Progenitor cell of endocrine pancreas (in vitro differentiated cells): Measurements from ENCODE around the gene CHD1. TPM values are rescaled to one million over a fixed set of nuclear protein-coding genes. Genes with fewer than 3 reads are reported as not detected.

ENCODE experiments used
- DNase-seq: peaks from one replicate; pipeline ENCODE4 v3.0.0; 2021; ENCODE audit warnings: low spot score; ENCODE audit not compliant: unreplicated experiment
- H3K27ac Mint-ChIP-seq: 2 replicates; pipeline ENCODE4 v1.8.0; 2021; ENCODE audit warnings: mild to moderate bottlenecking, moderate library complexity, mixed read lengths
- H3K27me3 Mint-ChIP-seq: 2 replicates; pipeline ENCODE4 v1.8.0; 2021; ENCODE audit warnings: mixed read lengths
- H3K36me3 Mint-ChIP-seq: 2 replicates; pipeline ENCODE4 v1.8.0; 2022; ENCODE audit warnings: mixed read lengths; ENCODE audit not compliant: insufficient read depth
- H3K4me1 Mint-ChIP-seq: 2 replicates; pipeline ENCODE4 v1.8.0; 2021; ENCODE audit warnings: low read depth, mixed read lengths
- H3K4me3 Mint-ChIP-seq: 2 replicates; pipeline ENCODE4 v1.8.0; 2021; ENCODE audit warnings: low read depth, mild to moderate bottlenecking, moderate library complexity, mixed read lengths
- H3K9me3 Mint-ChIP-seq: 2 replicates; pipeline ENCODE4 v1.8.0; 2021; ENCODE audit warnings: low read depth, mixed read lengths
- CTCF ChIP-seq: fragments of 200-600 bp; sonication (generic); IDR thresholded peaks from one replicate; pipeline ENCODE4 v1.5.0; 2021; ENCODE audit warnings: antibody characterized with exemption, mild to moderate bottlenecking; ENCODE audit not compliant: unreplicated experiment
- total RNA-seq: library from RNA; stranded (reverse); gene quantifications from 2 replicates; pipeline ENCODE4 v1.2.1, GENCODE V29; 2021

The CHD1 gene
- total RNA-seq, 1 donor from 2014 or later = 61.0 TPM

- no peaks in the 10 kb centered on the region for H3K4me1 Mint-ChIP-seq
- no peak for DNase-seq
- peaks cover 3% of the 10 kb centered on the region for H3K9me3 Mint-ChIP-seq
- no peak overlapping the region for H3K27ac Mint-ChIP-seq
- no peak for TF ChIP-seq CTCF
- no peak overlapping the region for H3K4me3 Mint-ChIP-seq
- no peaks in the 10 kb centered on the region for H3K27me3 Mint-ChIP-seq
- H3K36me3 Mint-ChIP-seq = no peaks in the 10 kb centered on the region
These were observed 81.8 kb downstream of the CHD1 start for GRCh38 chr5:98847054-98847453.

GRCh38 chr5:98846520-98846919 lies 82.3 kb downstream of the CHD1 start:
- TF ChIP-seq CTCF = no peak
- no peak for DNase-seq
- Mint-ChIP-seq H3K36me3 (no peaks in the 10 kb centered on the region), H3K27me3 (no peaks in the 10 kb centered on the region), H3K4me1 (no peaks in the 10 kb centered on the region), H3K4me3 (no peak overlapping the region), H3K9me3 (peaks cover 6% of the 10 kb centered on the region), H3K27ac (no peak overlapping the region)

DNA sequence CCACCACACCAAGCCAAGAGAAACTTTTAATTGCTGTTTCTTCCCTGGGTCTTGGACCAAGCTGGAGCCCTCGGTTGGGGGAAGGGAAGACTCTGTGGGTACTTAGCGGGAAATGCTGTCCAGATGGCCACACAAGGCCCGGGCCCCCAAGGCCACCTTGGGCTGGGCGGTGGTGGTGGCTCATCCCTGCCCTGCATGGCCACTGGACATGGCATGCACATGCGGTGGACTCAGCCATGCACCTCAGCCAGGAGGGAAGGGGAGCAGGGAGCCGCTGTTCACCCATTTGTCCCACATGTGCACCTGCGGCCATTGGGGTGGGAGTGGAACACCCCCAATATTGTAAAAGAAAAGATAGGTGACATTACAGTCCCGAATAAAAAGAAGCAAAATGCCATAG lies 82.9 kb downstream of the CHD1 start:
- no peak for DNase-seq
- no peak overlapping the region for H3K27ac Mint-ChIP-seq
- no peaks in the 10 kb centered on the region for H3K36me3 Mint-ChIP-seq
- H3K27me3 Mint-ChIP-seq = no peaks in the 10 kb centered on the region
- H3K4me3 Mint-ChIP-seq = no peak overlapping the region
- no peak for TF ChIP-seq CTCF
- peaks cover 6% of the 10 kb centered on the region for H3K9me3 Mint-ChIP-seq
- no peaks in the 10 kb centered on the region for H3K4me1 Mint-ChIP-seq

DNA sequence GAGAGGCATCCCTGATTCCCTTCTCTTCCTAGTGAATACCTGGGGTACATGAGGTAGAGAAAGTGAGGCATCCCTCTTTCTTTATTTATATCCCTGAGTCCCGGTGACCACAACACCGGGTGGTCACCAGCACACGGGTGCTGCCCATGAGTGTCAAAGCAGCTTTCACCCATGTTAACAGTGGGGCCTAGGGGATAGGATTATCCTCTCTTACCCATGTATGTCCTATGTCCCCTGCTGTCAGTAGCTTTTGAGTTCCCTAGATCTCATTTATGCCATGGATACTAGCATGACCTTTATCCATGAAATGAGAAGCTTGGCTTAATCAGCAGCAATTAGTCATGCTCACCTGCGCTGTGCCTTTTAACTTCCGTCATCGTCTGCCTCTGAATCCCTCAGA lies 83.9 kb downstream of the CHD1 start:
- Mint-ChIP-seq H3K9me3 (peaks cover 6% of the 10 kb centered on the region), H3K4me1 (no peaks in the 10 kb centered on the region), H3K27ac (no peak overlapping the region), H3K36me3 (no peaks in the 10 kb centered on the region), H3K4me3 (no peak overlapping the region), H3K27me3 (no peaks in the 10 kb centered on the region)
- DNase-seq = no peak
- TF ChIP-seq CTCF = no peak

DNA sequence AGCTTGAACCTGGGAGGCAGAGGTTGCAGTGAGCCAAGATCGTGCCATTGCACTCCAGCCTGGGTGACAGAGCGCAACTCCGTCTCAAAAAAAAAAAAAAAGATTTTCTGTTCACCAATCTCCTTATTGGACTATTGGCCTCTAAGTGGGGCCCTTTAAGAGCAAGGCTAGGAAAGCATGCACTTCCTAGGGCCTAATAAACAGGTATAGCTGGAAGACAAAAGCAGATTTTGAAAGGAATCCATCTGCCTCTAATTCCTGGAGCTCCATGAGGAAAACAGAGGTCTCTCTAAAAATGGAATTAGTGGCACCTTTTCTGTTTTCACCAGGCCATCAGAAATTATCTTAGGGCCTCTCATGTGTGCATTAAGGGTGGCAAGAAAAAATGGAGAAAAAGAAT lies 85.3 kb downstream of the CHD1 start:
- Mint-ChIP-seq H3K27ac (no peak overlapping the region), H3K27me3 (no peaks in the 10 kb centered on the region), H3K4me3 (no peak overlapping the region), H3K36me3 (no peaks in the 10 kb centered on the region), H3K9me3 (peaks cover 6% of the 10 kb centered on the region), H3K4me1 (no peaks in the 10 kb centered on the region)
- TF ChIP-seq CTCF = no peak
- no peak for DNase-seq

GRCh38 chr5:98840946-98841345 lies 87.9 kb downstream of the CHD1 start:
- H3K27me3 Mint-ChIP-seq = no peaks in the 10 kb centered on the region
- no peak for DNase-seq
- peaks cover 3% of the 10 kb centered on the region for H3K9me3 Mint-ChIP-seq
- no peak for TF ChIP-seq CTCF
- peaks cover 2% of the 10 kb centered on the region for H3K4me1 Mint-ChIP-seq
- H3K36me3 Mint-ChIP-seq = no peaks in the 10 kb centered on the region
- H3K27ac Mint-ChIP-seq = no peak overlapping the region
- no peak overlapping the region for H3K4me3 Mint-ChIP-seq
